Fibroblast of lung (primary cell): ENCODE measurements around the gene OVCA2. TPM values are rescaled to one million over a fixed set of nuclear protein-coding genes. Genes with fewer than 3 reads are reported as not detected.

Experiments
- DNase-seq, 2 donors: peaks; one replicate each; pipeline versions ENCODE4 v3.0.0 to v3.0.0-alpha.2; 2010; ENCODE audit warnings: low read depth in 2 of 2
- H2AFZ ChIP-seq: 2 replicates; pipeline ENCODE4 v1.5.1; 2012; ENCODE audit warnings: low read length, control low read depth, inconsistent platforms
- H3K27ac ChIP-seq: 2 replicates; pipeline ENCODE4 v1.5.1; 2011; ENCODE audit warnings: low read length, control low read depth; ENCODE audit not compliant: insufficient read depth
- H3K27me3 ChIP-seq: 2 replicates; pipeline ENCODE4 v1.5.1; 2011; ENCODE audit warnings: mild to moderate bottlenecking, low read length; ENCODE audit not compliant: control insufficient read depth, insufficient read depth
- H3K36me3 ChIP-seq: 2 replicates; pipeline ENCODE4 v1.5.1; 2011; ENCODE audit warnings: low read length; ENCODE audit not compliant: control insufficient read depth, insufficient read depth
- H3K4me1 ChIP-seq: 2 replicates; pipeline ENCODE4 v1.5.1; 2011; ENCODE audit warnings: low read length; ENCODE audit not compliant: control insufficient read depth, insufficient read depth; ENCODE audit errors: extremely low read depth
- H3K4me2 ChIP-seq: 2 replicates; pipeline ENCODE4 v1.5.1; 2011; ENCODE audit warnings: low read length, control low read depth; ENCODE audit not compliant: insufficient read depth; ENCODE audit errors: extremely low read depth
- H3K4me3 ChIP-seq, 4 experiments: fragments of 200-600 bp in 1 of 4; sonication (generic) in 1 of 4; replicated peaks in 1 of 4; 2 replicates each; pipeline ENCODE4 v1.5.1; 2011 to 2016; ENCODE audit warnings: low read length in 4 of 4, low read depth in 3 of 4, mild to moderate bottlenecking in 3 of 4, control low read depth in 2 of 4, inconsistent platforms in 1 of 4, mixed read lengths in 1 of 4; ENCODE audit not compliant: insufficient read depth in 1 of 4; ENCODE audit errors: control extremely low read depth in 1 of 4
- H3K79me2 ChIP-seq: 2 replicates; pipeline ENCODE4 v1.5.1; 2012; ENCODE audit warnings: mild to moderate bottlenecking, low read length, inconsistent platforms; ENCODE audit not compliant: control insufficient read depth, insufficient read depth
- H3K9ac ChIP-seq: 2 replicates; pipeline ENCODE4 v1.5.1; 2011; ENCODE audit warnings: mild to moderate bottlenecking, low read length, control low read depth; ENCODE audit not compliant: insufficient read depth
- H3K9me3 ChIP-seq: 2 replicates; pipeline ENCODE4 v1.5.1; 2012; ENCODE audit warnings: low read depth, low read length; ENCODE audit not compliant: control insufficient read depth, insufficient read depth
- H4K20me1 ChIP-seq: 2 replicates; pipeline ENCODE4 v1.5.1; 2011; ENCODE audit warnings: low read length; ENCODE audit not compliant: control insufficient read depth, insufficient read depth; ENCODE audit errors: extremely low read depth
- CTCF ChIP-seq, 2 donors: IDR thresholded peaks in 1 of 2; conservative IDR thresholded peaks in 1 of 2; 1 replicate in 1 of 2; 2 replicates in 1 of 2; pipeline ENCODE4 v1.5.1; 2011 to 2012; ENCODE audit warnings: low read length in 2 of 2, control low read depth in 1 of 2, inconsistent platforms in 1 of 2, low read depth in 1 of 2, mild to moderate bottlenecking in 1 of 2
- EZH2 ChIP-seq: IDR thresholded peaks from 2 replicates; pipeline ENCODE4 v1.5.1; 2012; ENCODE audit warnings: low read length, control low read depth, mild to moderate bottlenecking; ENCODE audit errors: missing control alignments
- polyA plus RNA-seq, 2 donors: library from polyadenylated mRNA; depleted of rRNA in 1 of 2; stranded (reverse) in 1 of 2; unstranded in 1 of 2; fragments of >200 nt; gene quantifications; 2 replicates each; pipeline ENCODE4 v1.2.1, GENCODE V29; 2011 to 2012; ENCODE audit warnings: missing spikeins in 1 of 2
- total RNA-seq: library from RNA; depleted of rRNA; stranded (reverse); fragments of >200 nt; gene quantifications from 2 replicates; pipeline ENCODE4 v1.2.1, GENCODE V29; 2014

OVCA2 gene
- total and polyA plus RNA-seq, 2 donors (not counting 1 experiment from before 2014, with no cell fraction given), result 27.9 to 40.6 TPM

DNA sequence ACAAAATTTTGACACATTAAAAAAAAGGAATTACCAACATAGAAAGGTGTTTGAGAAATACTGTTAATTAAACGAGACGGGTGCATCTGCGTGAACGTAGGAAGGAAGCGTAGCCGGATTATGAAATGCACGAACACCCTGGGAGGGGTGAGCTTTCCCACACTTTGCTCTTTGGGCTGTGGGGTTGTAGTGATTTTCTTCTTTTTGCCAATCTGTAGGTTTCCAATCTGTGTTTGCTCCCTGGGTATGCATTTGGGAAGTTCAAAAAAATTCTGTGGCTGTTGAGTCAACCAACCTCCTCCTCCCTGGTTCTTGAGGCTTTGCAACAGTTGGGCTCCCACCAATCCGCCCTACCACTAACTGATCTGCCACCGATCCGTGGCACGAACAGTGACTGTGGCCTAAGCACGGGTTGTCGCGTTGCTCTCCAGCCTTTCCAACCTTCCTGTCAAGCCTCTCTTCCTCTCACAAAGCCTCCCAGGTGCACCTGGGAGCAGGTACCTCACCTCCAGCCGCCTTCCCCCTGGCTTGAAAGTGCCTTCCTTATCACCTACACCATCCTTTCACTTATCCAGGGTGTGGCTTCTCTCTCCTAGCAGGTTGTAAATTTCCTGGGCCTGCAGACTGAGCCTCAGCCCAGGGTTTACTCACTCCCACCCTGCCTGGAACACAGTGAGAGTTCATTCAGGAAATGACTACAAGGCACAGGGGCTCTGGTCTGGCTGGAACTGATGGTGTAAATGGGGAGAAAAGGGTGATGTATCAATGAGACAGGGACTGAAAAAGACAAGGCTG lies 33.3 kb upstream of the OVCA2 start:
- Histone ChIP-seq H3K79me2 (no peaks in the 10 kb centered on the region), H3K27ac (no peak overlapping the region), H3K9ac (no peak overlapping the region), H3K4me1 (peaks cover 5% of the 10 kb centered on the region), H3K4me3 (no peak overlapping the region), H3K4me2 (no peak overlapping the region), H2AFZ (no peak overlapping the region), H3K27me3 (no peaks in the 10 kb centered on the region), H3K36me3 (no peaks in the 10 kb centered on the region), H4K20me1 (no peaks in the 10 kb centered on the region), H3K9me3 (no peaks in the 10 kb centered on the region)
- no peak for DNase-seq
- TF ChIP-seq EZH2 (no peak), CTCF (conservative IDR thresholded peaks at IDR 0.05 in 1 of 2, IDR thresholded peaks at IDR 0.05 in 1 of 2; ENCODE audit: low read depth in 1 of 2, low read length in 2 of 2) (no peak)

DNA sequence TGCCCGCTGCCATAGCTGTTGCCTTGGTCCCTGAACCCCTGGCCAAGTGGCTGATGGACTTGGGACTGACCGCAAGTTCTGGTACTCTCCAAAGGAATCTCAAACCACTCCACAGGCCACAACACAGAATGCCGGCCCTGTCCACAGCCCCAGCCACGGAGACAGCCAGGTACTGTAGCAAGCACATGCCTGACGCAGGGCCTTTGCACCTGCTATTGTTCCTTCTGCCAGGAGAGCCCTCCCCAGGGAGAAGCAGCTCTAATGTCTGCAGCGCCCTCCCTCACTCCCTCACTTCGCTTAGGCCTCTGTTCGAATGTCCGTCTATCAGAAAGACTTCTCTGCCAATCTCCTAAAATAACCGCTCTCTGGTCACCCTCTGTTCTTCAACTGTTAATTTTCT lies 32.1 kb upstream of the OVCA2 start:
- H3K36me3 ChIP-seq, result no peaks in the 10 kb centered on the region
- no peaks in the 10 kb centered on the region for H4K20me1 ChIP-seq
- TF ChIP-seq CTCF (conservative IDR thresholded peaks at IDR 0.05 in 1 of 2, IDR thresholded peaks at IDR 0.05 in 1 of 2; ENCODE audit: low read depth in 1 of 2, low read length in 2 of 2) (no peak), EZH2 (no peak)
- H3K9me3 ChIP-seq, result no peaks in the 10 kb centered on the region
- H3K27ac ChIP-seq, result no peak overlapping the region
- DNase-seq, result no peak
- no peak overlapping the region for H3K4me2 ChIP-seq
- no peak overlapping the region for H2AFZ ChIP-seq
- H3K79me2 ChIP-seq, result no peaks in the 10 kb centered on the region
- no peak overlapping the region for H3K4me3 ChIP-seq
- peaks cover 2% of the 10 kb centered on the region for H3K27me3 ChIP-seq
- H3K9ac ChIP-seq, result no peak overlapping the region
- peaks cover 5% of the 10 kb centered on the region for H3K4me1 ChIP-seq

DNA sequence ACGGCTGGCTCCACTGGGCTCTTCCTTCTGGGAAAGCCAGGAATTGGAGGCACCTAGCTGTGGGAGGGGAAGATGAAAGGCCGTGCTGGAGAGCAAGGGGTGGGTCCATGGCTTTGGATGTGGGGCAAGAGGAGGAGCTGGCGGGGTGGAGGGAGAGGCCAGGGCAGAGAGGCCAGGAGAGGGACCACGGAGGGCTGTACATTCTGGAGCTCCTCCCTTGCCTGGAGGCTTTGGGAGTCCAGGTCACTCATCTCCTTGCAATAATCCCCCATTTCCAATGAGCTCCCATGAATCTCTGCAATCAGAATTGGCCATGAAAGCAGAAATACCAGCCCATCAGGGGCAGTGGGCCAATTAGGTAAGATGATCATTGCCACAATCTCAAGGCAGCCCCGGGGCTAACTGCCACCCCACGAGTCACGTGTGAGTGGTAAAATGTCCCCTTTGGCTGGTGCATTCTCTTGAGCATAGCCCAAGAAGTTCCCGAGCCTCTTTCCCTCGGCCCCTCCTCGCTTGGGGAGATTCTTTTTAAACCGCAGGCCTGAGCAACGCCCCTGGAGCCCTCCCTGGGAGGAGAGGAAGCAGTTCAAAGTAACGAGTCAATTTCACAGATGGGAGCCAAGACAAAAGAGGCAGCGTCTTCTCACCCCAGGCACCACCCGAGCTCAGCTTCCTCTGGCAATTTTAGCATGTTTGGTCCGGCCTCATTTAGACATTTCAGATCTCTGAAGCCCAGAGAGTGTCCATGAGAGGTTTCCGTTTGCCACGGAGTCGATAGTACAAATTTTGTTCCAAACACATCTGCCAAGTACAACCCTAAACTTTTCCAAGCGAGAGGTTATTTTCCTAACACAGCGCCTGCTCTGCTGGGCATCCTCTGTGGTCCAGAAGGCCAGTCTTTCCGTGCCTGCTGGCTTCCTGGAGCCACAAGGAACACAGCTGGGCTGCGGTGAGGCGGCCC lies 30.1 kb upstream of the OVCA2 start:
- Histone ChIP-seq H3K9ac (no peak overlapping the region), H3K27ac (no peak overlapping the region), H3K4me3 (peak overlapping the region in 1 of 4 experiments; percentile 20), H3K4me1 (peaks cover 5% of the 10 kb centered on the region), H3K9me3 (no peaks in the 10 kb centered on the region), H3K4me2 (peak overlapping the region; percentile 64), H3K79me2 (no peaks in the 10 kb centered on the region), H3K36me3 (no peaks in the 10 kb centered on the region), H2AFZ (peak overlapping the region; percentile 80), H3K27me3 (peaks cover 2% of the 10 kb centered on the region), H4K20me1 (no peaks in the 10 kb centered on the region)
- TF ChIP-seq CTCF (conservative IDR thresholded peaks at IDR 0.05 in 1 of 2, IDR thresholded peaks at IDR 0.05 in 1 of 2; ENCODE audit: low read depth in 1 of 2, low read length in 2 of 2), result no peak
- TF ChIP-seq EZH2, result no peak
- peak; percentile 63 to 76 for DNase-seq
